Measurements from ENCODE around the gene ARHGAP24.

Gene ARHGAP24

GRCh38 chr4:85474818-85475630 is at the start of gene ARHGAP24:
ARHGAP24 (plus strand) TSS chr4:85475150.
- peak; percentile 64 for DNase-seq
- in situ Hi-C loops (cut with MboI; ENCODE audit: low pct_unique_long_range_greater_than_20kb, low sequenced_read_pairs) = no loop called here

- in situ Hi-C loops (cut with MboI; ENCODE audit: low pct_unique_long_range_greater_than_20kb, low sequenced_read_pairs) = no loop called here
- DNase-seq = no peak
Observed at GRCh38 chr4:85426366-85426765, 48.6 kb upstream of the ARHGAP24 start.

DNA sequence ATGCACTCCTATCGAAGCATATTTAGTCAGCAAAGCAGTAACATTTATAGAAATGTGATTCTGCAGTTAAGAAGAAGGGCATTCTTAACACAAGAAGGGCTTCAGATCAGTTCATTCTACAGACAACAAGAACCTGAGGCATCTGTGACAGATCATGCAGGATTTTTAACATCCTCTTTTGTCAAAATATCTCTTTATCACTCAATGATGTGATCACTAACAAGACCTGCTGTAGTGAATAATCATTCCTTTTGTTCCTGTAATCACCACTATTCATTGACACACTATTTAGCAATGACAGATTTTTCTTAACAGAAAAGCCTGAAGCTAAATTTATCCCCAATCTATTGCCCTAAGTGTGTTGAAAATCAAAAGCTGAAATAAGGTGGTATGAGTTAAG is 47.8 kb upstream of the ARHGAP24 start:
- in situ Hi-C loops (cut with MboI; ENCODE audit: low pct_unique_long_range_greater_than_20kb, low sequenced_read_pairs) = no loop called here
- DNase-seq = no peak

- DNase-seq = no peak
- in situ Hi-C loops (cut with MboI; ENCODE audit: low pct_unique_long_range_greater_than_20kb, low sequenced_read_pairs) = no loop called here
Observed at GRCh38 chr4:85430226-85430625, 44.7 kb upstream of the ARHGAP24 start.

GRCh38 chr4:85430697-85431096 is 44.3 kb upstream of the ARHGAP24 start:
- in situ Hi-C loops (cut with MboI; ENCODE audit: low pct_unique_long_range_greater_than_20kb, low sequenced_read_pairs) = no loop called here
- DNase-seq = no peak

DNA sequence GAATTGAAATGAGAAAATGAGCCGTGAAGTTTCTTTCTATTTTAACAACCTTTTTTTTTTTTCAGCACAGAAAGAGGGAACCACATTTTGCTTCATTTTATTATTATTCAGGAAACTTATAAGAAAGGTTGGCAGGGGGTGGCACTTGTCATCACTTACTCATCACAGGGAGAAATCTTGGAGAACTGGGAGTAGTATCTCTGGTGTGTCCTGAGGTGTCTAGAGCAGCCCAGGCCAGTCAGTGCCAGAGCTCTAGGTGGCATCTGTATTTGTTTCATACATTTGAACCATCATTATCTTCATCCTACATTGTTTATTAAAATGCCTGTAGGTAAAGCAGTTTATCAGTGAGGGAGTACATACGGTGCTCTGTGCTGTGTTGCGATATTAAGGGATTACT is 43.8 kb upstream of the ARHGAP24 start:
- DNase-seq = no peak
- in situ Hi-C loops (cut with MboI; ENCODE audit: low pct_unique_long_range_greater_than_20kb, low sequenced_read_pairs) = no loop called here

GRCh38 chr4:85431881-85432485 is 43.0 kb upstream of the ARHGAP24 start:
- DNase-seq = no peak
- in situ Hi-C loops (cut with MboI; ENCODE audit: low pct_unique_long_range_greater_than_20kb, low sequenced_read_pairs) = no loop called here

- in situ Hi-C loops (cut with MboI; ENCODE audit: low pct_unique_long_range_greater_than_20kb, low sequenced_read_pairs) = no loop called here
Observed at GRCh38 chr4:85445050-85445639, 29.8 kb upstream of the ARHGAP24 start.

DNA sequence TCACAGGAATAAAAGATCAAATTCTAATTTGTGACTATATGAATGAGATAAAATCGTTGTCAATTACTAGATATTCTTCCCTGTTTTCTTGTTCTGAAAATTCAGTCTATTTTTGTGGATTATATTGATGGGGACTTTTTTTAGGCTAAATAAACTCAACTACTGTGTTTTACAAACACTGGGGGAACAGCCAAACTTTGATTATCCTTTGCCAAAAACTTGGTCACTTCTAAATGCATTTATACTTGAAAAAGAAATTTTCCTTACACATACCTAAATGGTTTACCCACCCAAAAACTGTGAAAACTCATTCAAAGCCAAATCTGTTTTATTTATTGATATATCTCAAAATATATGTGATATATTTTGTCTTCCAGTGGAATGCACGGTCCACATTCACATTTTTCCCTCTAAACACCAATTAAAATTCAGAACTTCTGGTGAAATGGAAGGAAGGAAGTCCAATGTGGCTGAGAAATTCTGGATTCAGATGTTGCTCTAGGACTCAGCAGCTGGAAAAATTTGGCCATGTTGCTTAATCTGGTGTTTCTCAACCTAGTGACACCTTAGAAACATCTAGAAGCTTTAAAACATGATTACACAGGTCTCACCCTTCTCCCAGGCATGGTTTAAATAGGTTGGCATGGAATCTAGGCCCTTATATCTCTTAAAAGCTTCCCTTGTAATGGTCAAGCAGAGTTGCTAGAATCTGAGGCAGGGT is 28.6 kb upstream of the ARHGAP24 start:
- DNase-seq = no peak
- in situ Hi-C loops (cut with MboI; ENCODE audit: low pct_unique_long_range_greater_than_20kb, low sequenced_read_pairs) = no loop called here

More at GRCh38 chr4:85445050-85445639, 29.8 kb upstream of the ARHGAP24 start:
- no peak for DNase-seq

GRCh38 chr4:85448906-85449890 is 25.8 kb upstream of the ARHGAP24 start:
- in situ Hi-C loops (cut with MboI; ENCODE audit: low pct_unique_long_range_greater_than_20kb, low sequenced_read_pairs) = no loop called here
- no peak for DNase-seq

GRCh38 chr4:85452058-85452731 is 22.8 kb upstream of the ARHGAP24 start:
- no peak for DNase-seq
- in situ Hi-C loops (cut with MboI; ENCODE audit: low pct_unique_long_range_greater_than_20kb, low sequenced_read_pairs) = no loop called here

DNA sequence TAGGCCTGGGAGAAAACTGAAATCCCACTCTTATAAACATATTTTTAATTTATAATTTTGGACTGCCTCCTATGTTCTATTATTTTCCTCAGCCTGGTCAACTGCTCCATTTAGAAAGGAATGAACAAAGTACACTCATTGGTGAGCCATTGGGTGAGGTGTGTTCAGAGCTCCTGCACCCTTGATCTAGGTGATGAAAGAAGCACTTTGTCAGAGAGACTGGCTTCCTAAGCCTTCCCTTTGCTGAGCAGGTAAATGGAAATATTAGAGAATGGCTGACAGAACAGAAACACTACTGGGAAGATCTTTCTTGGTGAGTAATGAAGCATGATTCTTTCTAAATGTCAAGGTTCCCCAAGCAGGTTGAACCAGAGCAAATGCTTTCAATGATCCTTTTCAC is 19.0 kb upstream of the ARHGAP24 start:
- in situ Hi-C loops (cut with MboI; ENCODE audit: low pct_unique_long_range_greater_than_20kb, low sequenced_read_pairs) = no loop called here
- DNase-seq = no peak

DNA sequence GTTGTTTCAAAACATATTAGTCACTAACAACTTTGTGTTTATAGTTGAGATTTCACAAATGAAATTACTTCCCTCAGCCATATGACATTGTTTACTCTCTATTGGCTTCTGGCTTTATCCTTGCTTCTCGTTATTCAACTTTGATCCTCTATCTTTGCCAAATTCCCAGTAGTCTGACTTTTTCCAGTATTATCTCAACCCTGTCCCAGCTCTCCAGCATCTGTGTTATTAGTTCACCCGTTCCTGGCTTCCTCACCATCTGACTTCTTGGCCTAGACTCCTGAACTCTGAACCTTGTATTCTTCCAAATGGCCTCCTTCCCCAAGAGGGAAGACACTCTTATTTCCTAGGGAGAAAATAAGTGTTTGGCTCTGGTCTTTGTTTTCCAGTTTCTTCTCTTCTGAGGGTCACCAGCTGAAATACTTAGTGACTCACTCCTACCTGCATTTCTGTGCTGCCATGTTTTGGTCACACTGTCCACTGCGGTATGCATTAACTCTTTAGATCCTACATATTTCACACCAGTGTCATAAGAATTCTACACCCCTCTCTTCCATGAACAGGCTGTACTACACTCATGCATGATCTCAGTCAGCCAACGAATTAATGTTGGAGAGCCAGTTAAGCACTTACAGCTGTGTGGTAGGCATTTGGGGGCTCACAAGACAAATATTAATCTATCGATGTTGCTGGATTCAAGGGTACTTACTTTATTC is 17.0 kb upstream of the ARHGAP24 start:
- DNase-seq = no peak
- in situ Hi-C loops (cut with MboI; ENCODE audit: low pct_unique_long_range_greater_than_20kb, low sequenced_read_pairs) = no loop called here

GRCh38 chr4:85459736-85460135 is 15.2 kb upstream of the ARHGAP24 start:
- in situ Hi-C loops (cut with MboI; ENCODE audit: low pct_unique_long_range_greater_than_20kb, low sequenced_read_pairs) = no loop called here
- DNase-seq = no peak

DNA sequence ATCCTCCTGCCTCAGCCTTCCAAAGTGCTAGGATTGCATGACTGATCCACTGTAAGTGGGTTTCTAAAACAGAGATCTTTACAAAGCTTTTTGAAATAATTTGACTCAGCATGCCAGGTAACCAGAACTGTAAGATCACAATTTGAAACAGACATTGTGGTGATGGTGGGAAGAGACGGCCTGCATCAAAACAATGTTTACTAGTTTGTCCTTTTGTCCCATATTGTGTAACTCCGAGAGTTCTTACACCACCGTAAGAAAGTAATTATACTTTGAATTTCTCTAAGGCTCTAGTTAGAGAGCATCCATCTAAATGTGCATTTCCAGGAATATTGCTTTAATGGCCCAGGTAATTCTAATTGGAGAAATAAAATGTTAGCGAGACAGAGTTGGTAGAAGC is 594 bp upstream of the ARHGAP24 start:
- in situ Hi-C loops (cut with MboI; ENCODE audit: low pct_unique_long_range_greater_than_20kb, low sequenced_read_pairs) = no loop called here
- DNase-seq = no peak

- in situ Hi-C loops (cut with MboI; ENCODE audit: low pct_unique_long_range_greater_than_20kb, low sequenced_read_pairs) = no loop called here
- no peak for DNase-seq
Observed at GRCh38 chr4:85475631-85476233, 782 bp downstream of the ARHGAP24 start.

DNA sequence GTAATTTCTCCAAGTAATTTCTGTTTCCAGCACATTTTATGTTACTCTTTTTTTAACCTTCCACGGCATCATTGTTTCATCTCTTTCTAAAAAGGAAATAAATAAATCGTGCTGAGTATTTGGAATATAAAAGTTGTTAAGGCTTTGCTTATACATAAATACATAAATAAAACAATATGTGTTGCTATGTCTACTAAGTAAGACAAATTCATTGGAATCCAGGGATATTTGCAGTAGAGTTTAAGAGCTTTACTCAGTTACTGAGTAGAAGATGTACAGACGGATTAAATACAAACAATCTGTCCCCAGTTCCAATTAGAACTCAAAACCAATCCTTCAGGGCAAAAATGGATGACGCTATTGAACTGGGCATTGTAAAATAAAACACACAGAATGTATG is 1.4 kb downstream of the ARHGAP24 start:
- no peak for DNase-seq
- in situ Hi-C loops (cut with MboI; ENCODE audit: low pct_unique_long_range_greater_than_20kb, low sequenced_read_pairs) = no loop called here

Measured in KBM-7 (cell line).